Lower leg skin (tissue), 3 donors: ENCODE measurements around the gene C11orf54.

Experiments used
- CTCF ChIP-seq, 3 donors: fragments of 450-650 bp; IDR thresholded peaks; one replicate each; pipeline ENCODE4 v1.5.1; 2016; ENCODE audit warnings: antibody characterized with exemption in 3 of 3, mild to moderate bottlenecking in 3 of 3, moderate library complexity in 2 of 3
- POLR2A ChIP-seq, 2 donors: fragments of 450-650 bp; IDR thresholded peaks; one replicate each; pipeline ENCODE4 v1.6.1; 2016 to 2017; ENCODE audit warnings: antibody characterized with exemption in 2 of 2, mild to moderate bottlenecking in 1 of 2, moderate library complexity in 1 of 2

GRCh38 chr11:93753241-93753640 is 11.8 kb downstream of the C11orf54 start:
- TF ChIP-seq CTCF (IDR thresholded peaks at IDR 0.05) (no peak), POLR2A (IDR thresholded peaks at IDR 0.05) (no peak)
